Fibroblast of lung (primary cell): ENCODE data around the gene ITGA5. TPM values are rescaled to one million over a fixed set of nuclear protein-coding genes. Genes with fewer than 3 reads are reported as not detected.

ENCODE experiments used
- DNase-seq, 2 donors: peaks; one replicate each; pipeline versions ENCODE4 v3.0.0 to v3.0.0-alpha.2; 2010; ENCODE audit warnings: low read depth in 2 of 2
- H2AFZ ChIP-seq: 2 replicates; pipeline ENCODE4 v1.5.1; 2012; ENCODE audit warnings: low read length, control low read depth, inconsistent platforms
- H3K27ac ChIP-seq: 2 replicates; pipeline ENCODE4 v1.5.1; 2011; ENCODE audit warnings: low read length, control low read depth; ENCODE audit not compliant: insufficient read depth
- H3K27me3 ChIP-seq: 2 replicates; pipeline ENCODE4 v1.5.1; 2011; ENCODE audit warnings: mild to moderate bottlenecking, low read length; ENCODE audit not compliant: control insufficient read depth, insufficient read depth
- H3K36me3 ChIP-seq: 2 replicates; pipeline ENCODE4 v1.5.1; 2011; ENCODE audit warnings: low read length; ENCODE audit not compliant: control insufficient read depth, insufficient read depth
- H3K4me1 ChIP-seq: 2 replicates; pipeline ENCODE4 v1.5.1; 2011; ENCODE audit warnings: low read length; ENCODE audit not compliant: control insufficient read depth, insufficient read depth; ENCODE audit errors: extremely low read depth
- H3K4me2 ChIP-seq: 2 replicates; pipeline ENCODE4 v1.5.1; 2011; ENCODE audit warnings: low read length, control low read depth; ENCODE audit not compliant: insufficient read depth; ENCODE audit errors: extremely low read depth
- H3K4me3 ChIP-seq, 4 experiments: fragments of 200-600 bp in 1 of 4; sonication (generic) in 1 of 4; replicated peaks in 1 of 4; 2 replicates each; pipeline ENCODE4 v1.5.1; 2011 to 2016; ENCODE audit warnings: low read length in 4 of 4, low read depth in 3 of 4, mild to moderate bottlenecking in 3 of 4, control low read depth in 2 of 4, inconsistent platforms in 1 of 4, mixed read lengths in 1 of 4; ENCODE audit not compliant: insufficient read depth in 1 of 4; ENCODE audit errors: control extremely low read depth in 1 of 4
- H3K79me2 ChIP-seq: 2 replicates; pipeline ENCODE4 v1.5.1; 2012; ENCODE audit warnings: mild to moderate bottlenecking, low read length, inconsistent platforms; ENCODE audit not compliant: control insufficient read depth, insufficient read depth
- H3K9ac ChIP-seq: 2 replicates; pipeline ENCODE4 v1.5.1; 2011; ENCODE audit warnings: mild to moderate bottlenecking, low read length, control low read depth; ENCODE audit not compliant: insufficient read depth
- H3K9me3 ChIP-seq: 2 replicates; pipeline ENCODE4 v1.5.1; 2012; ENCODE audit warnings: low read depth, low read length; ENCODE audit not compliant: control insufficient read depth, insufficient read depth
- H4K20me1 ChIP-seq: 2 replicates; pipeline ENCODE4 v1.5.1; 2011; ENCODE audit warnings: low read length; ENCODE audit not compliant: control insufficient read depth, insufficient read depth; ENCODE audit errors: extremely low read depth
- EZH2 ChIP-seq: IDR thresholded peaks from 2 replicates; pipeline ENCODE4 v1.5.1; 2012; ENCODE audit warnings: low read length, control low read depth, mild to moderate bottlenecking; ENCODE audit errors: missing control alignments
- polyA plus RNA-seq, 2 donors: library from polyadenylated mRNA; depleted of rRNA in 1 of 2; stranded (reverse) in 1 of 2; unstranded in 1 of 2; fragments of >200 nt; gene quantifications; 2 replicates each; pipeline ENCODE4 v1.2.1, GENCODE V29; 2011 to 2012; ENCODE audit warnings: missing spikeins in 1 of 2
- total RNA-seq: library from RNA; depleted of rRNA; stranded (reverse); fragments of >200 nt; gene quantifications from 2 replicates; pipeline ENCODE4 v1.2.1, GENCODE V29; 2014
- TF ChIP-seq, protein P1 (sequence below), 2 donors: IDR thresholded peaks in 1 of 2; conservative IDR thresholded peaks in 1 of 2; 1 replicate in 1 of 2; 2 replicates in 1 of 2; pipeline ENCODE4 v1.5.1; 2011 to 2012; ENCODE audit warnings: low read length in 2 of 2, control low read depth in 1 of 2, inconsistent platforms in 1 of 2, low read depth in 1 of 2, mild to moderate bottlenecking in 1 of 2

Gene ITGA5
- total and polyA plus RNA-seq, 2 donors (not counting 1 experiment from before 2014, with no cell fraction given) = 199 to 232 TPM

DNA sequence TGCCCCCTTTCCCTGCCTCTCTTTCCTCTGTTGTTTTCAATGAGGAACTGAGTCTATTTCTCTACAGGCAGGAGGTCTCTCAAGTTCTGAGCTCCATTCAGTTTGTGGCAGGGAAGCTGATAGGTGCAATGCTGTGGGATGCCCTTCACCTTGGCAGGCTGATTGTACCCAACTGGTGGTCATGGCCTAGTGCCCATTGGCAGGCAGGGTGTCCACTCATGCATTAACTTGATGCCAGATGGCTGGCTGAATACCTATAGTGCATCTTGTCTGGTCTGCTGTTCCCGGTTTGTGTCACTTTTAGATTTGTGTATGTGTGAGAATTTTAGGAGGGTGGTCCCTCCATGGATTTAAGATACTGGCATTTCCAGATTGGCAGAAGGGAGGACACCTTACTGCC lies 20.0 kb upstream of the ITGA5 start:
- Histone ChIP-seq H3K4me1 (no peaks in the 10 kb centered on the region), H3K9me3 (no peaks in the 10 kb centered on the region), H3K4me2 (no peak overlapping the region), H3K9ac (no peak overlapping the region), H3K36me3 (no peaks in the 10 kb centered on the region), H3K79me2 (no peaks in the 10 kb centered on the region), H2AFZ (no peak overlapping the region), H3K27me3 (no peaks in the 10 kb centered on the region), H3K4me3 (no peak overlapping the region), H3K27ac (no peak overlapping the region), H4K20me1 (no peaks in the 10 kb centered on the region)
- no peak for DNase-seq
- TF ChIP-seq EZH2 = no peak
- TF ChIP-seq, protein P1, sequence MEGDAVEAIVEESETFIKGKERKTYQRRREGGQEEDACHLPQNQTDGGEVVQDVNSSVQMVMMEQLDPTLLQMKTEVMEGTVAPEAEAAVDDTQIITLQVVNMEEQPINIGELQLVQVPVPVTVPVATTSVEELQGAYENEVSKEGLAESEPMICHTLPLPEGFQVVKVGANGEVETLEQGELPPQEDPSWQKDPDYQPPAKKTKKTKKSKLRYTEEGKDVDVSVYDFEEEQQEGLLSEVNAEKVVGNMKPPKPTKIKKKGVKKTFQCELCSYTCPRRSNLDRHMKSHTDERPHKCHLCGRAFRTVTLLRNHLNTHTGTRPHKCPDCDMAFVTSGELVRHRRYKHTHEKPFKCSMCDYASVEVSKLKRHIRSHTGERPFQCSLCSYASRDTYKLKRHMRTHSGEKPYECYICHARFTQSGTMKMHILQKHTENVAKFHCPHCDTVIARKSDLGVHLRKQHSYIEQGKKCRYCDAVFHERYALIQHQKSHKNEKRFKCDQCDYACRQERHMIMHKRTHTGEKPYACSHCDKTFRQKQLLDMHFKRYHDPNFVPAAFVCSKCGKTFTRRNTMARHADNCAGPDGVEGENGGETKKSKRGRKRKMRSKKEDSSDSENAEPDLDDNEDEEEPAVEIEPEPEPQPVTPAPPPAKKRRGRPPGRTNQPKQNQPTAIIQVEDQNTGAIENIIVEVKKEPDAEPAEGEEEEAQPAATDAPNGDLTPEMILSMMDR (conservative IDR thresholded peaks at IDR 0.05 in 1 of 2, IDR thresholded peaks at IDR 0.05 in 1 of 2; ENCODE audit: low read depth in 1 of 2, low read length in 2 of 2) = no peak

DNA sequence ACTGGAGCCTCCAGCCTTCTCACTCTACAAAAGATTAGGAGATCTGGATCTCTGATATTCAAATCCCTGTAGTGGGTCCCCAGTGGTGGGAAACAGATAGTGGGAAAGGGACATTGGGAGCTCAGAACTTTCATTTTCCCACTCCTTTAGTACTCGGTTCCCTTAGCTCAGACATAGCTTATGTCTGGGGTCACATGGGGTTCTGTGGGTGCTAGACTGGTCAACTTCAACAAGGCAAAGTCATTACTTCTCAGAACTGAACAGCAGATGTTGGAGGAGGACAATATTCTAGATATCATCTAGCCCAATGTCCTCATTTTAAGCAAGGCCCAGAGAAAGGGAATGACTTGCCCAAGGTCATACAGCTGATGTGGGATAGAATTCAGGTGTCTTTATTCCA lies 19.5 kb upstream of the ITGA5 start:
- DNase-seq = no peak
- Histone ChIP-seq H4K20me1 (no peaks in the 10 kb centered on the region), H3K4me1 (no peaks in the 10 kb centered on the region), H3K4me2 (no peak overlapping the region), H3K36me3 (no peaks in the 10 kb centered on the region), H3K9me3 (no peaks in the 10 kb centered on the region), H2AFZ (no peak overlapping the region), H3K27me3 (no peaks in the 10 kb centered on the region), H3K79me2 (no peaks in the 10 kb centered on the region), H3K4me3 (no peak overlapping the region), H3K27ac (no peak overlapping the region), H3K9ac (no peak overlapping the region)
- TF ChIP-seq EZH2 = no peak
- TF ChIP-seq, protein P1 (conservative IDR thresholded peaks at IDR 0.05 in 1 of 2, IDR thresholded peaks at IDR 0.05 in 1 of 2; ENCODE audit: low read depth in 1 of 2, low read length in 2 of 2) = no peak

DNA sequence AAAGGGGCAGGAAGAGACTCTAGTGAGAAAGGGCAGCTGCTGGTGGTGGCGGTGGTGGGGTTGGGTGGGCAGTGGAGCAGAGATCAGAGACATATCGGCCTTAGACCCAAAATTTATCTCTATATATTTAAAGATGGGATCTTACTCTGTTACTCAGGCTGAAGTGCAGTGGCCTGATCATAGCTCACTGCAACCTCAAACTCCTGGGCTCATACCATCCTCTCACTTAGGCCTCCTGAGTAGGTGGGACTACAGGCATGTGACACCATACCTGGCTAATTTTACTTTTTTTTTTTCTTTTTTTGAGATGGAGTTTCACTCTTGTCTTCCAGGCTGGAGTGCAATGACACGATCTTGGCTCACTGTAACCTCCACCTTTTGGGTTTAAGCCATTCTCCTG lies 18.6 kb upstream of the ITGA5 start:
- H3K27ac ChIP-seq = no peak overlapping the region
- no peaks in the 10 kb centered on the region for H3K9me3 ChIP-seq
- no peak overlapping the region for H2AFZ ChIP-seq
- no peaks in the 10 kb centered on the region for H3K79me2 ChIP-seq
- H3K36me3 ChIP-seq = no peaks in the 10 kb centered on the region
- no peak for DNase-seq
- TF ChIP-seq, protein P1 (conservative IDR thresholded peaks at IDR 0.05 in 1 of 2, IDR thresholded peaks at IDR 0.05 in 1 of 2; ENCODE audit: low read depth in 1 of 2, low read length in 2 of 2) = no peak
- TF ChIP-seq EZH2 = no peak
- H3K4me2 ChIP-seq = no peak overlapping the region
- H3K4me3 ChIP-seq = no peak overlapping the region
- H3K27me3 ChIP-seq = no peaks in the 10 kb centered on the region
- no peak overlapping the region for H3K9ac ChIP-seq
- peaks cover 2% of the 10 kb centered on the region for H3K4me1 ChIP-seq
- no peaks in the 10 kb centered on the region for H4K20me1 ChIP-seq
